WTC11 (cell line): Measurements from ENCODE around the gene GSTO1. TPM values are rescaled to one million over a fixed set of nuclear protein-coding genes. Genes with fewer than 3 reads are reported as not detected.

ENCODE experiments used
- ATAC-seq: fragments of 200-7000 bp; cut with Tn5 transposase; 2 replicates; pipeline ENCODE4 v1.10.0; 2021; ENCODE audit warnings: mild to moderate bottlenecking, moderate library complexity
- CTCF ChIA-PET: fragments of 300-600 bp; sonication (Branson Sonifier 250); formaldehyde crosslinking; loops from one replicate; lab custom pipeline; 2021; ENCODE audit warnings: antibody characterized with exemption; lab: Charles Lee
- POLR2A ChIA-PET: fragments of 350-600 bp; sonication (Branson Sonifier 250); formaldehyde crosslinking; loops from one replicate; lab custom pipeline; 2021; ENCODE audit warnings: antibody characterized with exemption; lab: Charles Lee
- DNase-seq: peaks from one replicate; pipeline ENCODE4 v3.0.0; 2021; ENCODE audit warnings: low spot score
- H3K27ac Mint-ChIP-seq: 2 replicates; pipeline ENCODE4 v1.8.0; 2021; ENCODE audit warnings: mixed read lengths
- H3K27me3 Mint-ChIP-seq: 2 replicates; pipeline ENCODE4 v1.8.0; 2021; ENCODE audit warnings: low read depth, mild to moderate bottlenecking, moderate library complexity, mixed read lengths
- H3K36me3 Mint-ChIP-seq: 2 replicates; pipeline ENCODE4 v1.8.0; 2021; ENCODE audit warnings: mixed read lengths
- H3K4me1 Mint-ChIP-seq: 2 replicates; pipeline ENCODE4 v1.8.0; 2022; ENCODE audit warnings: mixed read lengths
- H3K4me3 Mint-ChIP-seq: 2 replicates; pipeline ENCODE4 v1.8.0; 2021; ENCODE audit warnings: mild to moderate bottlenecking, moderate library complexity, mixed read lengths
- H3K9me3 Mint-ChIP-seq: 2 replicates; pipeline ENCODE4 v1.8.0; 2021; ENCODE audit warnings: mixed read lengths
- AR ChIP-seq: fragments of 250-450 bp; sonication (Bioruptor Pico); IDR thresholded peaks from 2 replicates; pipeline ENCODE4 v1.9.0; 2021; ENCODE audit warnings: mild to moderate bottlenecking
- ATF6 ChIP-seq: sonication (generic); formaldehyde crosslinking; IDR thresholded peaks from 2 replicates; pipeline ENCODE4 v1.8.1; 2023; ENCODE audit warnings: mild to moderate bottlenecking, missing genetic modification reagents
- CDX4 ChIP-seq: fragments of 250-450 bp; sonication (Bioruptor Pico); IDR thresholded peaks from 2 replicates; pipeline ENCODE4 v1.9.0; 2021; ENCODE audit warnings: moderate library complexity, mild to moderate bottlenecking, inconsistent platforms, borderline replicate concordance
- ESRRA ChIP-seq: sonication (generic); formaldehyde crosslinking; IDR thresholded peaks from 2 replicates; pipeline ENCODE4 v1.8.1; 2022; ENCODE audit warnings: mild to moderate bottlenecking, missing genetic modification reagents, borderline replicate concordance
- FOXP1 ChIP-seq: sonication (generic); formaldehyde crosslinking; IDR thresholded peaks from 2 replicates; pipeline ENCODE4 v1.8.0; 2022; ENCODE audit warnings: missing genetic modification reagents, mild to moderate bottlenecking, moderate library complexity, borderline replicate concordance
- FOXP4 ChIP-seq: sonication (generic); formaldehyde crosslinking; IDR thresholded peaks from 2 replicates; pipeline ENCODE4 v1.8.0; 2022; ENCODE audit warnings: mild to moderate bottlenecking, missing genetic modification reagents
- GABPB1 ChIP-seq: sonication (generic); formaldehyde crosslinking; IDR thresholded peaks from 2 replicates; pipeline ENCODE4 v1.8.1; 2023; ENCODE audit warnings: mild to moderate bottlenecking, missing genetic modification reagents
- IRF2 ChIP-seq: sonication (generic); formaldehyde crosslinking; IDR thresholded peaks from 2 replicates; pipeline ENCODE4 v1.8.0; 2022; ENCODE audit warnings: low read depth, missing genetic modification reagents, borderline replicate concordance
- JUN ChIP-seq: sonication (generic); formaldehyde crosslinking; IDR thresholded peaks from 2 replicates; pipeline ENCODE4 v1.8.0; 2023; ENCODE audit warnings: mild to moderate bottlenecking, missing genetic modification reagents
- MAX ChIP-seq: sonication (generic); formaldehyde crosslinking; IDR thresholded peaks from 2 replicates; pipeline ENCODE4 v1.8.0; 2022; ENCODE audit warnings: mild to moderate bottlenecking, missing genetic modification reagents
- MYBL2 ChIP-seq: sonication (generic); formaldehyde crosslinking; IDR thresholded peaks from 2 replicates; pipeline ENCODE4 v1.8.1; 2023; ENCODE audit warnings: mild to moderate bottlenecking, moderate library complexity, missing genetic modification reagents
- NFATC4 ChIP-seq: fragments of 250-450 bp; sonication (Bioruptor Pico); IDR thresholded peaks from 2 replicates; pipeline ENCODE4 v1.9.0; 2021; ENCODE audit warnings: mild to moderate bottlenecking
- NR1H2 ChIP-seq: sonication (generic); formaldehyde crosslinking; IDR thresholded peaks from 2 replicates; pipeline ENCODE4 v1.9.0; 2021; ENCODE audit warnings: mild to moderate bottlenecking, moderate library complexity, missing genetic modification reagents
- PRDM15 ChIP-seq: sonication (generic); formaldehyde crosslinking; IDR thresholded peaks from 2 replicates; pipeline ENCODE4 v1.8.0; 2022; ENCODE audit warnings: missing genetic modification reagents
- SOX15 ChIP-seq: fragments of 250-450 bp; sonication (Bioruptor Pico); IDR thresholded peaks from 2 replicates; pipeline ENCODE4 v1.9.0; 2021; ENCODE audit warnings: mild to moderate bottlenecking
- ZNF232 ChIP-seq: sonication (generic); formaldehyde crosslinking; IDR thresholded peaks from 2 replicates; pipeline ENCODE4 v1.8.0; 2022; ENCODE audit warnings: mild to moderate bottlenecking, missing genetic modification reagents
- ZNF263 ChIP-seq: sonication (generic); formaldehyde crosslinking; IDR thresholded peaks from 2 replicates; pipeline ENCODE4 v1.8.1; 2022; ENCODE audit warnings: low read depth, mild to moderate bottlenecking, moderate library complexity, missing genetic modification reagents
- ZNF396 ChIP-seq: fragments of 250-450 bp; sonication (Bioruptor Pico); IDR thresholded peaks from 2 replicates; pipeline ENCODE4 v1.8.0; 2021; ENCODE audit warnings: mild to moderate bottlenecking, moderate library complexity, borderline replicate concordance
- ZNF423 ChIP-seq: fragments of 250-450 bp; sonication (Bioruptor Pico); IDR thresholded peaks from 2 replicates; pipeline ENCODE4 v2.1.2; 2022; ENCODE audit warnings: mild to moderate bottlenecking, moderate library complexity
- total RNA-seq: library from RNA; stranded (reverse); gene quantifications from 3 replicates; pipeline ENCODE4 v1.2.3, GENCODE V29; 2021

Gene GSTO1
- total RNA-seq, 1 experiment from 2014 or later, result 87.9 TPM

GRCh38 chr10:104254493-104255310 is at the start of gene GSTO1 (continued):
- TF ChIP-seq FOXP4 (CRISPR knock-in tag) (no peak; the same call in 1 of the 2 replicates), ATF6 (CRISPR knock-in tag) (no peak), MAX (CRISPR knock-in tag) (peak; percentile 73), IRF2 (CRISPR knock-in tag) (no peak), ZNF263 (CRISPR knock-in tag) (no peak), ZNF232 (CRISPR knock-in tag) (peak; percentile 50; the same call in 1 of the 2 replicates)
- TF ChIP-seq, all 79 proteins: peak for 12

- CTCF ChIA-PET, result no interaction called here
- no peaks in the 10 kb centered on the region; the same call in 1 of the 2 replicates for H3K27me3 Mint-ChIP-seq
- H3K36me3 Mint-ChIP-seq, result no peaks in the 10 kb centered on the region
- no peaks in the 10 kb centered on the region for H3K4me1 Mint-ChIP-seq
- POLR2A ChIA-PET, result no interaction called here
- ATAC-seq, result no peak
- no peak overlapping the region for H3K4me3 Mint-ChIP-seq
- no peak for DNase-seq
- no peaks in the 10 kb centered on the region for H3K9me3 Mint-ChIP-seq
- H3K27ac Mint-ChIP-seq, result no peak overlapping the region
- TF ChIP-seq SOX15 (CRISPR knock-in tag) (no peak), NFATC4 (CRISPR knock-in tag) (no peak), ESRRA (no peak), GABPB1 (no peak), AR (CRISPR knock-in tag) (no peak), ZNF423 (CRISPR knock-in tag) (no peak), ATF6 (CRISPR knock-in tag) (no peak), FOXP4 (CRISPR knock-in tag) (no peak), FOXP1 (CRISPR knock-in tag) (no peak), PRDM15 (no peak), CDX4 (no peak), ZNF396 (CRISPR knock-in tag) (no peak), MYBL2 (no peak), NR1H2 (CRISPR knock-in tag) (no peak), JUN (CRISPR knock-in tag) (no peak)
These were observed 46.0 kb upstream of the GSTO1 start for GRCh38 chr10:104208730-104209129.
